SU-DHL-6 (cell line): ENCODE results near the gene OSBPL5.

ENCODE experiments used
- CTCF ChIP-seq: fragments of 200-600 bp; sonication (generic); IDR thresholded peaks from one replicate; pipeline ENCODE4 v1.5.1; 2017; ENCODE audit warnings: antibody characterized with exemption, mild to moderate bottlenecking, low read length, moderate library complexity; ENCODE audit not compliant: insufficient read depth, poor library complexity, severe bottlenecking
- EZH2phosphoT487 ChIP-seq: fragments of 200-600 bp; sonication (generic), shearing (Covaris generic); conservative IDR thresholded peaks from 2 replicates; pipeline ENCODE4 v1.6.1; 2018; ENCODE audit warnings: mild to moderate bottlenecking, antibody characterized with exemption, low read length, moderate library complexity, mixed read lengths

- no peak for TF ChIP-seq CTCF
- TF ChIP-seq EZH2phosphoT487: no peak
Measured at GRCh38 chr11:3123761-3124733, 41.1 kb downstream of the OSBPL5 start.
